ENCODE results near the gene KCNG1.

Gene KCNG1

GRCh38 chr20:51042657-51043247 lies 19.8 kb upstream of the KCNG1 start:
- no peaks in the 10 kb centered on the region for H3K9me3 ChIP-seq
- no peaks in the 10 kb centered on the region for H3K27me3 ChIP-seq
- no peak for TF ChIP-seq CTCF (IDR thresholded peaks at IDR 0.05)
- no peaks in the 10 kb centered on the region for H3K36me3 ChIP-seq
- no peak overlapping the region for H3K27ac ChIP-seq
- no peaks in the 10 kb centered on the region for H3K4me1 ChIP-seq (ENCODE audit: control insufficient read depth in 1 of 2, insufficient read depth in 1 of 2, low read depth in 1 of 2, low read length in 1 of 2)
- H3K4me3 ChIP-seq (ENCODE audit: low read depth in 1 of 2, low read length in 1 of 2) = no peak overlapping the region

DNA sequence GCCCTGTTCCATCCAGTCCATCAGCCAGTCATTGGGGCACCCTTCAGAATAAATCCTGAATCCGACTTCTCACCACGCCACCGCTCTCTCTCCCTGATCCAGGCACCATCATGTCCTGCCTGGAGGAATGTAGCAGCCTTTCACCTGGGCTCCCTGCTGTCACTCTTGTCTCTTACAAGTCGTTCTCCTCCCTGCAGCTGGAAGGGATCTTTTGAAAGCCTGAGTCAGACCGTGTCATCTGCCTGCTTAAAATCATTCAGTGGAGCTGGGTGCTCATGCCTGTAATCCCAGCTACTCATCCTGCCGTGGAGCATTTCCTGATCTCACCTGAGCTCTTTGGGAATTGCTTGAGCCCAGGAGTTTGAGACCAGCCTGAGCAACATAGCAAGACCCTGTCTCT lies 19.2 kb upstream of the KCNG1 start:
- TF ChIP-seq CTCF (IDR thresholded peaks at IDR 0.05) = no peak
- Histone ChIP-seq H3K4me1 (ENCODE audit: control insufficient read depth in 1 of 2, insufficient read depth in 1 of 2, low read depth in 1 of 2, low read length in 1 of 2) (no peaks in the 10 kb centered on the region), H3K9me3 (no peaks in the 10 kb centered on the region), H3K27me3 (peaks cover 4% of the 10 kb centered on the region), H3K27ac (no peak overlapping the region), H3K36me3 (no peaks in the 10 kb centered on the region), H3K4me3 (ENCODE audit: low read depth in 1 of 2, low read length in 1 of 2) (no peak overlapping the region)

- H3K36me3 ChIP-seq = no peaks in the 10 kb centered on the region
- no peaks in the 10 kb centered on the region for H3K4me1 ChIP-seq (ENCODE audit: control insufficient read depth in 1 of 2, insufficient read depth in 1 of 2, low read depth in 1 of 2, low read length in 1 of 2)
- TF ChIP-seq CTCF (IDR thresholded peaks at IDR 0.05) = no peak
- H3K27ac ChIP-seq = no peak overlapping the region
- no peaks in the 10 kb centered on the region for H3K9me3 ChIP-seq
- no peak overlapping the region for H3K4me3 ChIP-seq (ENCODE audit: low read depth in 1 of 2, low read length in 1 of 2)
- H3K27me3 ChIP-seq = peaks cover 11% of the 10 kb centered on the region
Observed at GRCh38 chr20:51037532-51038115, 14.7 kb upstream of the KCNG1 start.

- Histone ChIP-seq H3K4me1 (ENCODE audit: control insufficient read depth in 1 of 2, insufficient read depth in 1 of 2, low read depth in 1 of 2, low read length in 1 of 2) (no peaks in the 10 kb centered on the region), H3K4me3 (ENCODE audit: low read depth in 1 of 2, low read length in 1 of 2) (no peak overlapping the region), H3K27me3 (peaks cover 17% of the 10 kb centered on the region), H3K36me3 (no peaks in the 10 kb centered on the region), H3K9me3 (no peaks in the 10 kb centered on the region), H3K27ac (no peak overlapping the region)
- TF ChIP-seq CTCF (IDR thresholded peaks at IDR 0.05) = no peak
Observed at GRCh38 chr20:51036827-51037531, 14.1 kb upstream of the KCNG1 start.

GRCh38 chr20:51036226-51036625 lies 13.3 kb upstream of the KCNG1 start:
- no peak overlapping the region for H3K4me3 ChIP-seq (ENCODE audit: low read depth in 1 of 2, low read length in 1 of 2)
- H3K9me3 ChIP-seq = no peaks in the 10 kb centered on the region
- H3K27ac ChIP-seq = no peak overlapping the region
- H3K36me3 ChIP-seq = no peaks in the 10 kb centered on the region
- TF ChIP-seq CTCF (IDR thresholded peaks at IDR 0.05) = no peak
- no peaks in the 10 kb centered on the region for H3K4me1 ChIP-seq (ENCODE audit: control insufficient read depth in 1 of 2, insufficient read depth in 1 of 2, low read depth in 1 of 2, low read length in 1 of 2)
- peaks cover 24% of the 10 kb centered on the region for H3K27me3 ChIP-seq

Data from neutrophil (primary cell).